ENCODE data around the gene IFITM5.

DNA sequence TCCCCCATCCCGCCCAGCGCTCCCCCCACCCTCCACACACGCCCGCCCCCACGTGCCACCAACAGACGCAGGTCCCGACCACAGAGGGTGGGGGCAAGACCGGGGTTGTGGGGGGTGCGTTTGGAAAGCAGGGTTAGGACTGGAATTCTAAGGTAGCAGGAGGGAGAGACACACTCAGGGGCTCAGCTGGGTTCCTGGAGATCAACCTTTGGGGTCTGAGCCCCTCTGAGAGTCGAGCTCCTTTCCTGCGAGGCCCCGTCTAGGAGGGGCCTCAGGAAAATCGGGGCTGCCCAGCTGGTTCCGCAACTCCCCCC, 10.0 kb downstream of the IFITM5 start:
- TF ChIP-seq, protein P1, sequence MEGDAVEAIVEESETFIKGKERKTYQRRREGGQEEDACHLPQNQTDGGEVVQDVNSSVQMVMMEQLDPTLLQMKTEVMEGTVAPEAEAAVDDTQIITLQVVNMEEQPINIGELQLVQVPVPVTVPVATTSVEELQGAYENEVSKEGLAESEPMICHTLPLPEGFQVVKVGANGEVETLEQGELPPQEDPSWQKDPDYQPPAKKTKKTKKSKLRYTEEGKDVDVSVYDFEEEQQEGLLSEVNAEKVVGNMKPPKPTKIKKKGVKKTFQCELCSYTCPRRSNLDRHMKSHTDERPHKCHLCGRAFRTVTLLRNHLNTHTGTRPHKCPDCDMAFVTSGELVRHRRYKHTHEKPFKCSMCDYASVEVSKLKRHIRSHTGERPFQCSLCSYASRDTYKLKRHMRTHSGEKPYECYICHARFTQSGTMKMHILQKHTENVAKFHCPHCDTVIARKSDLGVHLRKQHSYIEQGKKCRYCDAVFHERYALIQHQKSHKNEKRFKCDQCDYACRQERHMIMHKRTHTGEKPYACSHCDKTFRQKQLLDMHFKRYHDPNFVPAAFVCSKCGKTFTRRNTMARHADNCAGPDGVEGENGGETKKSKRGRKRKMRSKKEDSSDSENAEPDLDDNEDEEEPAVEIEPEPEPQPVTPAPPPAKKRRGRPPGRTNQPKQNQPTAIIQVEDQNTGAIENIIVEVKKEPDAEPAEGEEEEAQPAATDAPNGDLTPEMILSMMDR (IDR thresholded peaks at IDR 0.05), result no peak
- no peak for TF ChIP-seq POLR2A (IDR thresholded peaks at IDR 0.05)
